ENCODE data around the gene DES.

DNA sequence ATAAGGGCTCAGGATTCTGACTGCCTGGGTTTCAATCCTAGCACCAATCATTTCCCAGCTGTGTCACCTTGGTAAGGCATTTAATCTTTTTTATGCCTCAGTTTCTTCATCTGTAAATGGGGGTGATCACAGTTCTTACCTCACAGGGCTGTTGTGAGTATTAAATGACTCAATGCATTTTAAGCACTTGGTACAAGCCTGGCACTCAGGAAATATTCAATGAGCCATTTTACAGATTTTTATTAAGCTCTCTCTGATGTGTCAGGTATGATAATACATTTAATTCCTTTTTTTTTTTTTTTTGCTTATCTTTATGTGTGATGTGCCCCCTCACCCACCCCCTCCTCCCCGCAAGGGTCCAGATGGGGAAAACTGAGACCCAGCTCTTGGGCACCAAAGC, 28.5 kb downstream of the DES start:
- TF ChIP-seq, protein P1, sequence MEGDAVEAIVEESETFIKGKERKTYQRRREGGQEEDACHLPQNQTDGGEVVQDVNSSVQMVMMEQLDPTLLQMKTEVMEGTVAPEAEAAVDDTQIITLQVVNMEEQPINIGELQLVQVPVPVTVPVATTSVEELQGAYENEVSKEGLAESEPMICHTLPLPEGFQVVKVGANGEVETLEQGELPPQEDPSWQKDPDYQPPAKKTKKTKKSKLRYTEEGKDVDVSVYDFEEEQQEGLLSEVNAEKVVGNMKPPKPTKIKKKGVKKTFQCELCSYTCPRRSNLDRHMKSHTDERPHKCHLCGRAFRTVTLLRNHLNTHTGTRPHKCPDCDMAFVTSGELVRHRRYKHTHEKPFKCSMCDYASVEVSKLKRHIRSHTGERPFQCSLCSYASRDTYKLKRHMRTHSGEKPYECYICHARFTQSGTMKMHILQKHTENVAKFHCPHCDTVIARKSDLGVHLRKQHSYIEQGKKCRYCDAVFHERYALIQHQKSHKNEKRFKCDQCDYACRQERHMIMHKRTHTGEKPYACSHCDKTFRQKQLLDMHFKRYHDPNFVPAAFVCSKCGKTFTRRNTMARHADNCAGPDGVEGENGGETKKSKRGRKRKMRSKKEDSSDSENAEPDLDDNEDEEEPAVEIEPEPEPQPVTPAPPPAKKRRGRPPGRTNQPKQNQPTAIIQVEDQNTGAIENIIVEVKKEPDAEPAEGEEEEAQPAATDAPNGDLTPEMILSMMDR (IDR thresholded peaks at IDR 0.05 in 2 of 3, conservative IDR thresholded peaks at IDR 0.05 in 1 of 3; ENCODE audit: borderline replicate concordance in 1 of 3, insufficient read depth in 1 of 3, low read depth in 2 of 3, low read length in 2 of 3): no peak
- no peak for TF ChIP-seq YY1 (IDR thresholded peaks at IDR 0.05; ENCODE audit: extremely low read depth, insufficient replicate concordance, low read depth, low read length)
- no peak for TF ChIP-seq CBX3 (IDR thresholded peaks at IDR 0.05; ENCODE audit: low read depth)
- TF ChIP-seq, protein P2, sequence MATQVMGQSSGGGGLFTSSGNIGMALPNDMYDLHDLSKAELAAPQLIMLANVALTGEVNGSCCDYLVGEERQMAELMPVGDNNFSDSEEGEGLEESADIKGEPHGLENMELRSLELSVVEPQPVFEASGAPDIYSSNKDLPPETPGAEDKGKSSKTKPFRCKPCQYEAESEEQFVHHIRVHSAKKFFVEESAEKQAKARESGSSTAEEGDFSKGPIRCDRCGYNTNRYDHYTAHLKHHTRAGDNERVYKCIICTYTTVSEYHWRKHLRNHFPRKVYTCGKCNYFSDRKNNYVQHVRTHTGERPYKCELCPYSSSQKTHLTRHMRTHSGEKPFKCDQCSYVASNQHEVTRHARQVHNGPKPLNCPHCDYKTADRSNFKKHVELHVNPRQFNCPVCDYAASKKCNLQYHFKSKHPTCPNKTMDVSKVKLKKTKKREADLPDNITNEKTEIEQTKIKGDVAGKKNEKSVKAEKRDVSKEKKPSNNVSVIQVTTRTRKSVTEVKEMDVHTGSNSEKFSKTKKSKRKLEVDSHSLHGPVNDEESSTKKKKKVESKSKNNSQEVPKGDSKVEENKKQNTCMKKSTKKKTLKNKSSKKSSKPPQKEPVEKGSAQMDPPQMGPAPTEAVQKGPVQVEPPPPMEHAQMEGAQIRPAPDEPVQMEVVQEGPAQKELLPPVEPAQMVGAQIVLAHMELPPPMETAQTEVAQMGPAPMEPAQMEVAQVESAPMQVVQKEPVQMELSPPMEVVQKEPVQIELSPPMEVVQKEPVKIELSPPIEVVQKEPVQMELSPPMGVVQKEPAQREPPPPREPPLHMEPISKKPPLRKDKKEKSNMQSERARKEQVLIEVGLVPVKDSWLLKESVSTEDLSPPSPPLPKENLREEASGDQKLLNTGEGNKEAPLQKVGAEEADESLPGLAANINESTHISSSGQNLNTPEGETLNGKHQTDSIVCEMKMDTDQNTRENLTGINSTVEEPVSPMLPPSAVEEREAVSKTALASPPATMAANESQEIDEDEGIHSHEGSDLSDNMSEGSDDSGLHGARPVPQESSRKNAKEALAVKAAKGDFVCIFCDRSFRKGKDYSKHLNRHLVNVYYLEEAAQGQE (IDR thresholded peaks at IDR 0.05; ENCODE audit: low read depth): no peak
- TF ChIP-seq, protein P3, sequence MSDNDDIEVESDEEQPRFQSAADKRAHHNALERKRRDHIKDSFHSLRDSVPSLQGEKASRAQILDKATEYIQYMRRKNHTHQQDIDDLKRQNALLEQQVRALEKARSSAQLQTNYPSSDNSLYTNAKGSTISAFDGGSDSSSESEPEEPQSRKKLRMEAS (IDR thresholded peaks at IDR 0.05): no peak
- TF ChIP-seq CEBPB (IDR thresholded peaks at IDR 0.05; ENCODE audit: low read depth): no peak

All from HCT116 (cell line).